ENCODE measurements around the gene MEF2D.

The MEF2D gene

DNA sequence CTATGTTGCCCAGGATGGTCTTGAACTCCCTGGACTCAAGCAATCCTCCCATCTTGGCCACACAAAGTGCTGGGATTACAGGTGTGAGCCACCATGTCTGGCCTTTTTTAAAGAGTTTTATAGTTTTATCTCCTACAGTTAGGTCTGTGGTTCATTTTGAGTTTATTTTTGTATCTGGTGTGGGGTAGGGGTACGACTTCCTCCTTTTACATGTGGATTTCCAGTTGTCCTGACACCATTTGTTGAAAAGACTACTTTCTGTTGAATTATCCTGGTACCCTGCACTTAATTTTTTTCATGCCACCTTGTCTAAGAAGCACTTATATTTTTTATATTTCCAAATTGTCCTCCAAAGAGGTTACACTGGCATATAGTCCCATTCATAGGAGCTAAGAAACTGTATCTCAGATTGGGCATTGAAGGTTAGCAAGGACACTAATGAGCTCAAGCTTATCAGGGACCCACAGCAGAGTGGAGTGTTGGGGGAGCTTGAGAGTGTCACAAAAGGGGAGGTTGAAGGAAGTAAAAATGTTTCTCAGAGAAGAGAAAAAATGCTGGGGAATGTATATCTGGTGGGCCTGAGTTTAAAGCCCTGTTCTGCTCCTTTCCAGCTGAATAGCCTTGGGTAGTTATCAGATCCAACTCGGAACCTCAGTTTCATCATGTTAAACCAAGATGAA lies 23.4 kb upstream of the MEF2D start:
- no peak for DNase-seq

DNA sequence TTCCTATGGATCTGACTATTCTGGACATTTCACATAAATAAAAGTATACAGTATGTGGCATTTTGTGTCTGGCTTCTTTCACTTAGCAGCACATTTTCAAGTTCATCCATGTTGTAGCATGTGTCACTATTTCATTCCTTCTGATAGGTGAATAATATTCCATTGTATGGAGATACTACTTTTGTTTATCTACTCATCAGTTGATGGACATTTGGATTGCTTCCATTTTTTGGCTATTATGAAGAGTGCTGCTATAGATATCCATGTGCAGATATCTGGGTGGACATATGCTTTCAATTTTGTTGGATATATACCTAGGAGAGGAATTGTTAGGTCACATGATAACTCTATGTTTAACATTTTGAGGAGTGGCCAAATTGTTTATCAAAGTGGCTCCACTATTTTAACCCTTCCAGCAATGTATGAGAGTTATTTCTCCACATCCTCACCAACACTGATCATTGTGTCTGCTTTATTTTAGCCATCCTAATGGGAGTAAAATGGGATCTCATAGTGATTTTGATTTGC lies 21.9 kb upstream of the MEF2D start:
- DNase-seq = no peak

DNA sequence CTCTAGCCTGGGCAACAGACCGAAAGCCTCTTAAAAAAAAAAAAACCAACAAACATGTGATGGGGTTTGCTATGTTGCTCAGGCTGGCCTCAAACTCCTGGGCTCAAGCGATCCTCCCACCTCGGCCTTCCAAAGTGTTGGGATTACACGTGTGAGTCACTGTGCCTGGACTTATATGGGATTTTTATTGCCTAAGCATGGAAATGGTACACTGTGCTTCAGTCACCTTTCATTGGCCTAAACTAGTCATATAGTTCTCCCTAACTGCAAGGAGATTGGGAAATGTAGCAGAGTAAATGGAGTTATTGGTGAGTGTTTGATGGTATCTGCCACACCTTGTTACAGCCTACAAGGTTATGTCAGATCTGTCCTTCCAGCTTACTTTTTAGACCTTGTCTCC lies 17.2 kb upstream of the MEF2D start:
- DNase-seq = no peak

DNA sequence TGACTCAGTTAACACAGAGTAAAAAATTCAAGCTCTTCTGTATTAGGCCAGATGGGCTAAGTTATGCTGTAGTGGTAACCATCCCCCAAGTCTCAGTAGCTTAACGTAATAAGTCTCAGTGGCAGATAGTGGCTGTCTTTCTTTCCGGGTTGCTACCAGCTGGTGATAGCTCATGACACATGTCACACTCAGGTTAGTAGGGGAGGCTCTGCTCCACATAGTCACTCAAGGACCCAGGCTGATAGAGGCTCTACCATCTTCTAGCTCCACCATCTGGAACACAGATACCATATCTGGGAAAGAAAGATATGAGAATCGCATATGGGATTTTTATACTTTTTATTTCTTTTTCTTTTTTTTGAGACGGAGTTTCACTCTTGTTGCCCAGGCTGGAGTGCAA lies 16.2 kb upstream of the MEF2D start:
- DNase-seq = no peak

DNA sequence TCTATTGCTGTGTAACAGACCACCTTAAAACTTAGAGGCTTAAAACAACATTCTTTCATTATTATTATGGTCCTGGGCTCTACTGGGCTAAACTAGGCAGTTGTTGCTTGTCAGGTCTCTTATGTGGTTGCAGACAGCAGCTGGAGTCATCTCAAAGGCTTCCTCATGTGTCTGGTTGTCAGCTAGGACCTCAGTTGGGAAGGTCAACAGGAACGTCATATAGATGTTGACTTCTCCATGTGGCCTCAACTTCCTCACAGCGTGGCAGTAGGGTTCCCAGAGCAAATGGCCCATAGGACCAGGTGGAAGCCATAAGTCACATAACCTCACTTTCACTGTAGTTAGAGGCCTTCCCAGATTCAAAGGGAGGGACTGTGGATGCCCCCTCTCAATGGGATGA lies 15.4 kb upstream of the MEF2D start:
- DNase-seq = no peak

DNA sequence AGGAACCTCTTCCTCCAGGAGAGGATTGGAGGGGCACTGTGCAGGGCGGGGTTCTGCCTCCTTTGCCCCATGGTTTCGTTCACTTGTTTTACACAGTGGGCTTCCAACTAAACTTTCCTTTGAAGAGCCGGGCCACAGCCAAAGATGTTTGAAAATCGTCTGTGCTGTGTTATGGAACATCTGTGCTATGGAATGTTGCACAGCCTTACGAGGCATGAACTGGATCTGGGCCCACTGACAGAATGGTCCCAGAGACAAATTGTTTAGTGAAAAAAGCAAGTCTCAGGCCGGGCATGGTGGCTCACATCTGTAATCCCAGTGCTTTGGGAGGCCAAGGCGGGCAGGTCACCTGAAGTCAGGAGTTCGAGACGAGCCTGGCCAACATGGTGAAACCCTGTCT lies 12.6 kb upstream of the MEF2D start:
- no peak for DNase-seq

DNA sequence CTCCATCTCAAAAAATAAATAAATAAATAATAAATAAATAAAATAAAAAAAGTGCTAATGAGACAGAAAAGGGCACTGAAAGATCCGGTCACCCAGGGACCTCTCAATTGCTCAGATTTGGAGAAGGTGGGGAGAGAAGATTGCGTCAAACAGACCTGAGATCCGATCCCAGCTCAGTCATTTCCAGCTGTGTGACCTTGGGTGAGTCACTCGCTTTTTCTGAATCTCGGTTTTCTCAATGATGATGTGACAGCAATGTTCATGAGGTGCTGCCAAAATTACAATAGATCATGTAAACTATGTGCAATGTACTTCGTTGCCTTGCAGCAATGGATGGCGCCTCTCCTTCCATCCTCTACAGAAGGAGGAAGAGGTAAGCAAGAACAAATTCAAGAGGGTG lies 11.1 kb upstream of the MEF2D start:
- no peak for DNase-seq

DNA sequence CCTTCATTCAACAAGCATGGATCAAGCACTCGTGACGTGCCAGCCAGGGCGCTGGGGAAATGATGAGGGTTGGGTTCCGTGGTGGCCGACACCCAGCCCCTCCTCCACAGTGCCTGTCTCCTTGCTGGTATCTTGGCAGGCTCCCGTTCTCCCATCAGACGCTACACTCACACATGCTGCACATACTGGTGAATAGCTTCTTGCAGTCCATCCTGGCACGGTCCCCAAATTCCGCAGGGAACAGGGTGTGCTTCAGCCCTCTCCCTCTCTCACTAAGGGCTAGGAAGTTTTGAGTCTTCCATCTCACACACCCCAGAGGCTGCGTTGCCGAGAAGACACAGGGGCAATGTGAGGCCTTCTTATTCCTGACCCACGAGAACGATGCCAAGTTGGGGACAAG lies 10.1 kb upstream of the MEF2D start:
- no peak for DNase-seq

DNA sequence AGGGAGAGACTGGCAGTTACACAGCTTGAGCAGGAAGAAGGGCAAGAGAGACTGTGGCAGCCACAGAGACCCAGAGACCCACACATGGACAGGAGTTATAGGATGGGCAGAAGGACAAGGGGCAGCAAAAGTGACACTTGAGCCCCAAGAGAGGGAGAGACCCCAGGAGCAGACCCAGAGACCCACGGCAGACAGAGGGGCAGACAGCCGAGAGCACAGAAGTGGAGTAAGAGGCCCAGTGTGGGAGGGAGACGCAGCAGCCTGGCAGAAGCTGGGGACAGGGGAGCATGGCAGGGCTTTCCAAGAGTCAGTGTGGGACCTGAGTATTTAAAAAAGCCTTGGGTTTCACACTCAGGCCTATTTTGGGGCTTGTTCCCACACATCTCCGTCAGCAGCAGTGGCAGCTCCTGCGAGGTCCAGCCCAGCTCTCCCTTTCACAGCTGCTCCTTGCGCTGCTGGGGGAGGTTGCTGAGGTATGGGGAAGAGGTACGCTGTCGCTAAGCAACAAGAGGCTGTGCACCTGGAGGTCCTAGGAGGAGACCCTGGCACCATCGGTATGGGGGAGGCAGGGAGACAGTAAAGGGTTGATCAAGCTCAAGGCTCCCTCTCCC lies 9.0 kb upstream of the MEF2D start:
- no peak for DNase-seq

DNA sequence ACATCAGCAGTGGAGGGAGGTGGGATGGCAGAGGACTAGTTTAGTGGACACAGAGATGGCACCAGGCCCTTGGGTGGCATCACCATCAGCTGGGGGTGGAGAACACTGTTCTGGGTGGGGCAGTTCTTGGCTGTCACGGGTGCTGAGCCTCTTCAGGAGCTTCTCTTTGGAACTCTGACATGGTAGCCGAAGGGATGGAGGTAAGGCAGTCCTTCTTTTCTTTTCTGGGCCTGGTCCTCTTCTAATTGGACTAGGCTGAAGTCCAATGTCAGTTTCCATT lies 8.3 kb upstream of the MEF2D start:
- no peak for DNase-seq

DNA sequence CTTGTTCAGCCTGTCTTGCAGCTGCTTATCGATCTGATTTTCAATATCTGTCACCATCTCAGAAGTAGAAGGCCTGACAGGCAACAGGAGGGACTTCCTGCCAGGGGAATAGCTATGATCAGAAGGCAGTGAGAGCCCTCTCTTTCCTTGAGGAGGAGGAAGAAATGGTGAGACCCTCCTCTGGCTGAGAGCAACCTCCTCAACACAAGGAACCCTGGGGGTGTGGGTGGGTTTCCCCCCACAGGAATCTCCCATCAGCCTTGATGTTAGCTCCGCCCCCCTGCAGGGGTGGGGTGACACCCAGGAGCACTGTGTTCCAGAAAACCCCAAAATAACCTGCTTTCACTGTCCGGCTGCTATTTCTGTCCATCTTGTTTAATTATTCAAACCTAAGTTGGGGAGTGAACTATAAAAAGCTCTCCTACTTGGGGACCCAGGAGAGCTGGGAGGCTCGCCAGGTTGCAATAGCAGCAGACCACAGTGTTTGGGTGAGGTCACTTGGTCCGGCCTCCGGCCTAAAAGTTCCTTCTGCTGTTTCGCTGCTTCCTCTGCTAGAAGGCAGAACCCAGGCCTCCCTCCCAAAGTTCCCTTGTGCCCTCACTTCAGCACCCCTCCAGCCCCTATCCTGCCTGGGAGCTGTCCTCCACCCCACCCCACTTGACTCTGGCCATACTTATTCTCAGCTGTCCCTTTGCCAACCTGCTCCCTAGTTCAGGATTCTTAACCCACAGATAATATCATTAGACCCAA lies 7.8 kb upstream of the MEF2D start:
- DNase-seq = no peak

DNA sequence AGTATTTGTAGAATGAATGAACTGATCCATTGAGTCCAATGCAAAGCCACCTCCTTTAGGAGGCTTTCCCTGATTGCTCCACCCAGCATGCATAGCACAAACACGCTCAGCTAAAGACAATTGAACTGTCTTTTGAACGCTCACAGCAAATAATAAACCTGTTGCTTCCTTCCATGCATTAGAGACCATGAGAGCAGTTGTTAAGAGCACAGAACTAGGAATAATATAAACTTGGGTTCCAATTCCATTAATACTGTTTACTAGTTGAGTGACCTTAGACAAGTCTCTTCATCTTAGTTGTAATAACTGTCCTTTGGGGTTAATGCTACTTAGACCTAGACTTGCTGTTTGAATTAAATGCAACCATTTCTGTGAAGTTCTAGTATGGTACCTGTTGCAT lies 5.9 kb upstream of the MEF2D start:
- no peak for DNase-seq

DNA sequence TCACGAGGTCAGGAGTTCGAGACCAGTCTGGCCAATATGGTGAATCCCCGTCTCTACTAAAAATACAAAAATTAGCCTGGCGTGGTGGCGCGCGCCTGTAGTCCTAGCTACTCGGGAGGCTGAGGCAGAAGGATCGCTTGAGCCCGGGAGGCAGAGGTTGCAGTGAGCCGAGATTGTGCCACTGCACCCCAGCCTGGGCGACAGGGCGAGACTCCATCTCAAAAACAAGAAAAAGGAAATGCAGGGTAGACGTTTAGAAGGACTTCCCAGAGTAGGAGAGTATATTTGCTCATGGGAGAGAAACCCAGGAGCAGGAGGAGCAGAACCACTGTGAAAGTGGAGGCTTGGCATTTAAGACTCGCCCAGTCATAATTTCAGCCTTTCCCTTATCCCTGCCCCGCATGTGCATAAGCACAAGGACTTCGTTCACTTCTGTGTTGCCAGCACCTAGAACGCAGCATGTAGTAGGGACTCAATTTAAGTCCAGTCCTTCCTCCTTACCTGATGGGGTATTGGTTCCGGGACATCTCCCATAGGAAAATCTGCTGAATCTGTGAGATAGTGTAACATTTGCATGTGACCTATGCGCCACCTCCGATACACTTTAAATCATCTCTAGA lies 5.2 kb upstream of the MEF2D start:
- DNase-seq = no peak

DNA sequence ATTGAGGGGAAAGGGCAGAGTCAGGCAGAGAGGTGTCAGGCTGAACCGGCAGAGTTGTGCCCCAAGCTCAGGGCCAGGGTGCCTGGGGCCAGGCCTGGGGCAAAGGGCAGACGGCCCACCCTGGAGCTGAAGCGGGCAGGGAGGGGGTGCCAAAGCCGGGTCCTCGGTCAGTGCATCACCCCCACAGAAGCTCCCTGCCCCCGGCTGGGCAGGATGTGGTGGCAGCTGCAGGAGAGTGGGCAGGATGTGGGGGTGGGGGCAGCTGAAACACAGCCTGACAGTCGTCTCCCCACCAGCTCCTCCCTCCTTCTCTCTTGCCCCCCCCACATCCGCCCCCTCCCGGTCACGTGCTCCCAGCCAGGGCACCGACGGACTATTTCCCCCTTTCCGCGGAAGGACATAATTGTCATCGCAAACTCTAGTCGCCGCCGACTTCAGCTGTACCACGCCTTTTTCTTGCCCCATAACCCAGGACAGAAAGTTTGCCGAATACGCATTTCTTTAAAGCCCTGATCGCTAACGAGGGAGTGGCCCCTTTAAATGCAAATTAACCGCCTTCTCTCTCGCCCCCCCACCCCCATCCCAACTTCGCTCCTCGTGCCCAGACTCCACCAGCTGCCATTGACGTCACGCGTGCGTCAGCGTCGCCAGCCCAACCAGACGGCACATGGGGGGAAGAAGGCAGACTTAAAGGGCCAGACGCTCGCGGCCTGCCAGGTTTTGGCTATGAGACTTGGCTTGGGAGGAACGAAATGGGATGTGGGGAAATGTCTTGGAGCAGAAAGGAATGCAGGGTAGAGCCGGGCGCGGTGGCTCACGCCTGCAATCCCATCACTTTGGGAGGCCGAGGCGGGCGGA lies 4.5 kb upstream of the MEF2D start:
- peak; percentile 98 for DNase-seq

DNA sequence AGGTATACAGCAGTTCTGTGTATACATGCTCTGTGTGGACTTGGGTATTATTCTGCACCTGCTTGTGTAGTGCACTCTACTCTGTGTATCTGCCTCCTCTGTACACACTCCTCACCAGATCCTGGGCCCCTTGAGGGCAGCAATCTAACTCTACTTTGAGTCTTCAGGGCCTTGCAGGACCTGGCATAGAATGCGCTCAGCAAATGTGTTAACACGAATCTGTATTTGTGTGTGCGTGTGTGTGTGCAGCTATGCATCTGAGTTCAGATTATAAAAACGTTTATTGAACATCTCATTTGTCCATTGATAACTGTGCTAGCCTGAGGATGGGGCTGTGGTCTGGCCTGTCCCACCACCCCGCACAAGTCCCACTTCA lies 3.9 kb upstream of the MEF2D start:
- DNase-seq = no peak

DNA sequence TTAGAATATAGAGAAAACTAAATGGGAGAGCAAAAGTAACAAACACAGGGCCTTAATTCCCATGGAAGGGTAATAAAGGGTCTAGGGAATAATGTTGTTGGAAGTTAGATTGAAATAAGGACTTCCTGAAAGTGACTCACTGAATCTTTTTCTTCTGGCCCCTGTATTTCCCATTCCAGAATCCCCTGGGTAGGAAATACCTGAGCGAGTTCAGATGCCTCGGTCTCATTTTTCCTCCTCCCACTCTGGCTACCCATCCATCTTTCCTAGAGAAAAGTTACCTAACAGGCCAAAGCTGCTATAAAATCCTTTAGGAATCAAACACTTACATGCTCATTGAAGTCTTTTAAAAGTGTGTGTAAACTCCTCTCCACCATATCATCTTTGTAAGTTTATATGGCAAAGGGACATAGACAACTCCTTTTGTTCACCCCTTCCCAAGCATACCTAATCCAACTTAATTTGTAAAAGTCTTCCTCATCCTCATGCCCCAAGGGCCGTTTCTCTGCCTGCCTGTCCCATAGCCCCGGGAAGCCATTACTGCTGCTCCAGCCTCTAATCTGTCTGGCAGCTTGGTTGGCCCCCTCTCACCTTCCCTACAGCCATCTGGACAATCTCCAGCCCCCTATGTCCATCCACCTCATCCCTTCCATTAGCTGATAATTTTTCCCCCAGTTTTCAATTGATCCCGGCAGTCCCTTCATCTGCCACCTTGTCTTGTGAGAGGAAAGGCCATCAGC lies 3.3 kb upstream of the MEF2D start:
- DNase-seq = no peak

DNA sequence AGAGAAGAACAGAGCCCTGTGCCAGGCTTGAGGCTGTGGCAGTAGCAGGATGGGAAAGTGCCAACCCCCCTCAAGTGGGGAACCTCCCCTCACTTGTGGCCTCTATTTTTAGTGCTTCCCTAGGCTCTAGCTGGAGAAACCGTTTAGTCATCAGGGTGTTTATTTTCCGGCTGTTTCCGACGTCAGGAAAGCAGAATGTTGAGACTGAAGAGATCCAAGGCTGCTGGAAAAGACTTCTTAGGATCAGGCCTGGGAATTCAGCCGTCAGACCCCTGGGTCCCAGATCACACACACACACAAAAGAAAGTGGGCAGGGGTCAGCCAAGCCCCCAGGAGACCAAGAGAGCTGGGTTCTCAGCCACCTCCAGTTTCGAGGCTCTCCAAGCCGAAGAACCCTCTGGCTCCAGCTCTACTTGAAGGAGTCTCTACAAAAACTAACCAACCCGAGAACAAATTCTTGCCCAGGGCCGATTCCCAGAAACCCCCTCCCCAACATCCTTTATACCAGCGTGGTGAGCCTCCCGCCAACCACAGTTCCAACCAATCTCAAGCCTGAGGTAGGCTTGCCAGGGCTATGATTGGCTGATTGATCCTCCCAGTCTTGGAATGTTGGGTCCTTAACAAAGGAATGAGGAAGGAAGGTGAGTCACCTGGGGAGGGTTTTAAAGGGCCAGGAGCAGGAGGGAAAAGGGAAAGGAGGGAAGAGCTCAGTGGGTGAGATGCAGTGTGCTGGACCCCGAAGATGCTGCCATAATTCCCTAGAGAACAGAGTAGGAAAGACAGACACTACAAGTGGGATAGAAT lies 2.5 kb upstream of the MEF2D start:
- DNase-seq = no peak

DNA sequence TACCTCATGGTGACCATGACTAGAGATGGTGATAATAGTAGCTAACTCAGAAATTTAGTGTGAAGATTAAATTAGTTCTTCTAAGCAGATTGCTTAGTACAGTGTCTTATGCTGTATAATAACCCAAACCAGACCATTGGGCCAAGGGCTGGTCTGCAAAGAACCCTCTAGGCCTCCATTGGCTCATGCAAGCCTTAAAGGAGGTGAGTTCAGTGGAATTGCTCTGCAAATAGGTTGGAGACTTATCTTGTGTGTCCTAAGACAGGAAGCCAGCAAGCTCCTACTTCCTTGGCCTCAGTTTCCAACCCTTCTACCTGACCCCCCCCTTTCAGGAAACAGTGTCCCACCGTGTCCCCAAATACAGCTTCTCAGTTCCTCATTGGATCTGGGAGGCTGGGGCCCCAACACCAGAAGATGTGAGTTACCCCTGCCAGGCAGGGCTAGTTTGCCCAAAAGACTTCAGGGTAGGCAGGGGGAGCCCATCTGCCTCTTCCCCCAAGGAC lies 1.9 kb upstream of the MEF2D start:
- DNase-seq = no peak

DNA sequence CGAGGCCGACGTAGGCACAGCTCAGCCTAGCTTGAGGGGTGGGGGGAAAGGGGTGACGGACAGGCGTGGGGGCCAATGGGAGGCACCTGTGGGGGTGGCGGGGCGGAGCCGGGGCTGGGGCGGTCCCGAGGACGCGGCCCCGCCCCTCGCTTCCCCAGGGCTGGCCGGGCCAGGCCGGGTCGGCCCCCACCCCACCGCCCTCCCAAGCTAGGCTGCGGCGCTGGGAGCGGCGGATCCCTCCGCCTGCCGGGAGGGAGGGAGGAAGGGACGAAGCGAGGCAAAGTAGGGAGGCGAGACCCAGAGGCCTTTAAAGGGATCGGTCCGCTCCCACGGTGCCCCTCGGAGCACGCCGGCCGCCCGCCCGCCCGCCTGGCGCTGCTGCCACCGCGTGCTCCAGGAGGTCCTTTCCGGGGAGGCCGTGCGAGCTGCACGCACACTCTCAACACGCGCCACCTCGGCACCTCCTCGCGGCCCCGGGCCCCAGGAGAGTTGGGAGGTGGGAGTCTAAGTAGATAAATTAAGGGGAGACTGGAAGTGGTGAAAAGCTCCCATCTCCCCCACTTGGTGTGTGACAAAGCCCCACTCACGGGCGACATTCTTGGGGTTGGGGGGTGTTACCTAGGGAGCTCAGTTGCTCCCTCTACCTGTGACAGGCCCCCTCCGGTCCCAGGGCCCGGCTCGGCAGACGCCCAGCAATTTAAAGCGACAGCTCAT lies 375 bp upstream of the MEF2D start:
- peak; percentile 94 for DNase-seq

DNA sequence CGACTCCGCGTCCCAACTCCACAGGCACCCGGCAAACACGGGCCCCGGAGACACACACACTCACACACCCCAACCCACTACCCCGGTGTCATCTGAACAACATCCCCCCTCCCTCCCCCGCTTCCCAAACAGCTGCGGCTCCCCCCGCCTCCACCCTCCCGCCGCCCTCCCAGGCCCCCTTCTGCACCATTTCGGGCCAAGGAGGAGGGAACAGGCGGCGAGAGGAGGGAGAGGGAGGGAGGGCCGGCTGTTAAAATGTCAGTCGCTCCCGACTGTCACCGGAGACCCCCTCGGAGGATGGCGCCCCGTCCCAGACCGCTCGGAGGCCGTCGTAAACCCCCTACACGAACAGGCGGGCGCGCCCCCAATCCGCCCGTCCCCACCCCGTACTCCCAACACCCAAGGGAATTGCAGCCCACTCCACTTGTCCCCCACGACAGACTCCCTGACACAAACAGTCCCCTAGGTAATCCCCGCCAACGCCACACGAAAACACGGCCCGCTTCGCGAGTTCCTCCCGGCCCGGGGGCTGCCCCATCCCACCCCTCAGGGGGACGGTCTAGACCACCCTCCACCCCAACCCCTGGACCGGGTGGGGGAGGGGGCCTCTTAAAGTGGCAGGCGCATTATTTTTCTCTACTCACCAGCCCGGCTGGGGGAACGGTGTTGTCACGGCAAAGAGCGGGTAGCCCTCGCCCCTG lies 583 bp downstream of the MEF2D start:
- peak; percentile 55 for DNase-seq

Data from stimulated activated CD4-positive, alpha-beta T cell treated with anti-CD3 and anti-CD28 coated beads, Interleukin-4, amount 100 ng/mL, for 1 hour (primary cell).